GM12878 (cell line): ENCODE measurements around the gene PTPN14. TPM values are rescaled to one million over a fixed set of nuclear protein-coding genes. Genes with fewer than 3 reads are reported as not detected.

ENCODE experiments used
- ATAC-seq: fragments of 200-7000 bp; cut with Tn5 transposase; 3 replicates; pipeline ENCODE4 v1.9.1; 2020; ENCODE audit warnings: mild to moderate bottlenecking, moderate library complexity
- BruUV-seq: library from RNA; stranded (reverse); fragments of 400-500 nt; replicated peaks from 2 replicates; lab custom pipeline; 2021; lab: Mats Ljungman, UMichigan
- CTCF ChIA-PET: fragments of 300-600 bp; sonication (Branson Sonifier 250); formaldehyde crosslinking; extraction: SDS; loops from one replicate; lab custom pipeline; 2021; ENCODE audit warnings: inconsistent platforms; lab: Yijun Ruan, JAX
- POLR2A ChIA-PET: fragments of 350-600 bp; formaldehyde crosslinking; extraction: SDS; loops from one replicate; lab custom pipeline; 2021; ENCODE audit warnings: inconsistent platforms; lab: Charles Lee
- RAD21 ChIA-PET: fragments of 300-600 bp; sonication (Branson Sonifier 250); formaldehyde crosslinking; loops from one replicate; lab custom pipeline; 2023; ENCODE audit warnings: antibody characterized with exemption; ENCODE audit not compliant: unreplicated experiment; lab: Charles Lee
- SMC1A ChIA-PET: fragments of 300-600 bp; sonication (Branson Sonifier 250); formaldehyde crosslinking; loops from one replicate; lab custom pipeline; 2023; ENCODE audit not compliant: unreplicated experiment, uncharacterized antibody; lab: Charles Lee
- DNase-seq: peaks from one replicate; pipeline ENCODE4 v3.0.0-alpha.2; 2011; ENCODE audit warnings: low read depth, low spot score
- FAIRE-seq: peaks from 3 replicates; lab custom pipeline; 2011; peaks lifted over from hg19 to GRCh38; lab: Jason Lieb, UNC
- H2AFZ ChIP-seq: 2 replicates; pipeline ENCODE4 v1.6.0; 2011; ENCODE audit warnings: low read depth, low read length, control low read depth; ENCODE audit not compliant: control insufficient read depth
- H3K27ac ChIP-seq: 2 replicates; pipeline ENCODE4 v1.5.1; 2011; ENCODE audit warnings: control low read depth; ENCODE audit not compliant: control insufficient read depth, insufficient read depth
- H3K27me3 ChIP-seq, 2 experiments: replicated peaks in 1 of 2; 2 replicates each; pipeline versions ENCODE4 v1.6.0 to v1.6.1; 2011; ENCODE audit warnings: low read length in 1 of 2; ENCODE audit not compliant: control insufficient read depth in 2 of 2, insufficient read depth in 2 of 2
- H3K36me3 ChIP-seq, 2 experiments: 2 replicates each; pipeline ENCODE4 v1.5.1; 2011; ENCODE audit warnings: low read length in 1 of 2; ENCODE audit not compliant: control insufficient read depth in 2 of 2, insufficient read depth in 2 of 2
- H3K4me1 ChIP-seq: 2 replicates; pipeline ENCODE4 v1.6.1; 2011; ENCODE audit warnings: mild to moderate bottlenecking, low read length, moderate library complexity, mixed read lengths; ENCODE audit not compliant: control insufficient read depth, insufficient read depth
- H3K4me2 ChIP-seq: 2 replicates; pipeline ENCODE4 v1.6.0; 2011; ENCODE audit warnings: control low read depth; ENCODE audit not compliant: control insufficient read depth, insufficient read depth
- H3K4me3 ChIP-seq: fragments of 200-600 bp; sonication (generic); 2 replicates; pipeline ENCODE4 v1.5.1; 2016
- H3K79me2 ChIP-seq: 2 replicates; pipeline ENCODE4 v1.6.0; 2011; ENCODE audit warnings: low read length; ENCODE audit not compliant: control insufficient read depth, insufficient read depth
- H3K9ac ChIP-seq: 2 replicates; pipeline ENCODE4 v1.8.0; 2011; ENCODE audit warnings: low read length, control low read depth, mixed read lengths; ENCODE audit not compliant: control insufficient read depth, insufficient read depth
- H3K9me3 ChIP-seq: replicated peaks from 3 replicates; pipeline ENCODE4 v1.5.1; 2011; ENCODE audit warnings: mild to moderate bottlenecking, low read length; ENCODE audit not compliant: control insufficient read depth, insufficient read depth
- H4K20me1 ChIP-seq: 2 replicates; pipeline ENCODE4 v1.6.0; 2011; ENCODE audit not compliant: control insufficient read depth, insufficient read depth
- CBFB ChIP-seq: IDR thresholded peaks from 2 replicates; pipeline ENCODE4 v1.6.1; 2016; ENCODE audit warnings: antibody characterized with exemption, low read depth
- CHD1 ChIP-seq: IDR thresholded peaks from 2 replicates; pipeline ENCODE4 v1.6.1; 2012; ENCODE audit warnings: low read depth, low read length, improper control_type of control experiment
- CHD2 ChIP-seq: IDR thresholded peaks from 2 replicates; pipeline ENCODE4 v1.6.1; 2011; ENCODE audit warnings: low read depth, low read length, improper control_type of control experiment, borderline replicate concordance
- CHD4 ChIP-seq: fragments of 200-600 bp; sonication (generic); IDR thresholded peaks from 2 replicates; pipeline ENCODE4 v1.6.1; 2016; ENCODE audit warnings: mild to moderate bottlenecking
- E4F1 ChIP-seq: fragments of 450-650 bp; IDR thresholded peaks from 2 replicates; pipeline ENCODE4 v1.6.1; 2018; ENCODE audit warnings: borderline replicate concordance, mild to moderate bottlenecking; ENCODE audit not compliant: partially characterized antibody
- ELK1 ChIP-seq: IDR thresholded peaks from 2 replicates; pipeline ENCODE4 v1.6.1; 2012; ENCODE audit warnings: low read depth, low read length, improper control_type of control experiment
- GATAD2B ChIP-seq: fragments of 450-650 bp; conservative IDR thresholded peaks from 2 replicates; pipeline ENCODE4 v1.6.1; 2017; ENCODE audit warnings: low read depth, mild to moderate bottlenecking, moderate library complexity
- HCFC1 ChIP-seq: fragments of 150-350 bp; IDR thresholded peaks from 2 replicates; pipeline ENCODE4 v1.6.1; 2014; ENCODE audit warnings: low read length
- RELB ChIP-seq: fragments of 450-650 bp; IDR thresholded peaks from 2 replicates; pipeline ENCODE4 v1.6.1; 2017; ENCODE audit warnings: low read depth, mild to moderate bottlenecking, moderate library complexity
- WGBS: methylation state at CpG from one replicate; pipeline ENCODE4 v1.1.6; 2016; ENCODE audit warnings: low lambda C conversion rate; ENCODE audit not compliant: insufficient replicate concordance, insufficient coverage; ENCODE audit errors: missing lambda C conversion rate; 5-methylcytosine and 5-hydroxymethylcytosine counted together
- in situ Hi-C: fragments of 300-500 bp; cut with MboI; formaldehyde crosslinking; loops from 9 replicates; pipeline ENCODE4 v1.14.3; 2018; ENCODE audit warnings: mixed read lengths
- intact Hi-C: fragments of 100-400 bp; cut with micrococcal nuclease; formaldehyde crosslinking; loops from one replicate; pipeline ENCODE4 v1.14.2; 2022; ENCODE audit not compliant: unreplicated experiment
- polyA plus RNA-seq, 11 experiments: library from polyadenylated mRNA; depleted of rRNA in 4 of 11; unstranded in 6 of 11; stranded (reverse) in 5 of 11; fragments of >200 nt; fragmentation: Nextera tagmentation in 4 of 11; fragmentation: Illumina TruSeq in 1 of 11; extraction: Ambion mirVana in 4 of 11; extraction: Trizol in 1 of 11; gene quantifications; 1 replicate in 1 of 11; 2 replicates in 10 of 11; pipeline versions ENCODE4 v1.2.1 to v1.2.3, GENCODE V29; 2011 to 2016; ENCODE audit warnings: inconsistent platforms in 2 of 11, missing spikeins in 2 of 11, low read depth in 1 of 11
- total RNA-seq, 4 experiments: library from RNA; depleted of rRNA in 3 of 4; stranded (reverse); fragments of >200 nt in 3 of 4; fragmentation: Illumina TruSeq in 1 of 4; extraction: Trizol in 1 of 4; gene quantifications; 2 replicates each; pipeline versions ENCODE4 v1.2.1 to v1.2.3, GENCODE V29; 2013 to 2021

The PTPN14 gene
- total and polyA plus RNA-seq, 10 of the 15 experiments (the other 5 are each of a cell fraction or from before 2014, with no cell fraction given) = 0.05 to 5.1 (median 0.44) TPM

- in situ Hi-C loops (no loop called here), intact Hi-C loops (no loop called here)
- Histone ChIP-seq H3K4me2 (no peak overlapping the region), H3K36me3 (no peaks in the 10 kb centered on the region), H3K9ac (no peak overlapping the region), H2AFZ (no peak overlapping the region), H3K27me3 (no peaks in the 10 kb centered on the region), H4K20me1 (no peaks in the 10 kb centered on the region), H3K4me1 (no peaks in the 10 kb centered on the region), H3K27ac (no peak overlapping the region), H3K79me2 (no peaks in the 10 kb centered on the region), H3K9me3 (no peaks in the 10 kb centered on the region), H3K4me3 (no peak overlapping the region)
- ChIA-PET RAD21 (interaction anchor here (3.0 kb wide), 1 partner anchor 25 kb away, joined by 10 read pairs; no protein-coding TSS in a partner anchor), POLR2A (no interaction called here), SMC1A (interaction anchor here (0.5 to 2.1 kb wide), 3 partner anchors 8 to 1822 kb away, joined by 3 to 9 read pairs (median 4); no protein-coding TSS in a partner anchor), CTCF (interaction anchor here (1.2 to 2.7 kb wide), 2 partner anchors 28 to 29 kb away, joined by 8 to 12 read pairs; no protein-coding TSS in a partner anchor)
- DNase-seq (no peak), ATAC-seq (no peak), FAIRE-seq (no peak)
- no TSS peak for BruUV-seq
- TF ChIP-seq CHD4 = no peak
- no peak for TF ChIP-seq CBFB
- TF ChIP-seq ELK1 = no peak
- no peak for TF ChIP-seq GATAD2B
- TF ChIP-seq RELB = no peak
- no peak for TF ChIP-seq HCFC1
- no peak for TF ChIP-seq E4F1
- TF ChIP-seq CHD1 = no peak
- TF ChIP-seq CHD2 = no peak
- 81% methylated on average over 25 of the region's 25 CpGs for WGBS
Observed at GRCh38 chr1:214303141-214303930, 248.1 kb downstream of the PTPN14 start.
